GM21825 (cell line): ENCODE data around the gene GLRX5.
"Not testable (repeated sequence)": the region's sequence is repeated elsewhere in the genome, so short reads cannot be mapped to it uniquely, and the experiment has no call there.

Experiments used
- ATAC-seq: cut with Tn5 transposase; IDR thresholded peaks from one replicate; pipeline ENCODE4 v1.9.1; 2021; ENCODE audit warnings: mild to moderate bottlenecking, moderate library complexity; ENCODE audit not compliant: unreplicated experiment

GLRX5 gene

GRCh38 chr14:95498622-95499353 is 36.1 kb upstream of the GLRX5 start:
- ATAC-seq = no peak

DNA sequence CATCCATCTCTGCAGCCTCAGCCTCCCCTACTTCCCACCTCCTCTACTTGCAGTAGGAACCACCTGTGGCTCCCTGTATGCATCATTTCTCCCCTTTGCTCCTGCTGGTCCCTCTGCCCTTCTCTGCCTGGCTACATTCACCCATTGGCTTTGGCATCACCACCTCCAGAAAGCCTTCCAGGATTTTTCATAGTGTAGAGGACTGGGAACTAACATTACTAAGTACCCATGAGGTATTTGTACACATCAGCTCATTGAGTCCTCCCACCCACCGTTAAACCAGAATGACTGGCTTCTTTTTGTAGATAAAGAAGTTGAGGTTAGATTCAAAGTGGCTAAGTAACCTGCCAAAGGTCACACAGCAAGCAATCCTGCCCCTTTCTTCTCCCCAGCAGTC is 35.5 kb upstream of the GLRX5 start:
- ATAC-seq = no peak

DNA sequence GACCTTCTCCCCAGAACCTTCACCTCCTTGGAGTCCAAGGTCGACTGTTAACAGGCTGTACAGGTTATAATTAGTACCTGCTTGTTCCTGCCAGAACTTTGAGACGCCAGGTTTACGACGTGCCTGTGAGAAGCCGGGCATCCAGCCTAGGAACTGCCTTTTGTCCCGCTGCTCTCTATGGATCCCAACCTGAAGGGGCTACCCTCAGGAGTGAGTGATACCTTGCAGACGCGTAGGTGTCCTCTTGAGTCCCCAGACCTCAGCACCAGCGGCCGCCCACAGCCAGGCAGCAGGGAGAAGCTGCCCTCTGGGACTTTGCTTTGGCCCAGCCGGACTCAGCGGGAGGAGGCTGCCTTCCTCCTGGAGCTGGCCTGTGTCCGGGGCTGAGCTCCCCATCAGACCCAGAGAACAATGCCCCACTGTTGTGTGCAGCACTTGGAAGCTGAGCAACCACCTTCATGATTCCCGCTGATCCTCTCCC is 34.6 kb upstream of the GLRX5 start:
- no peak for ATAC-seq

GRCh38 chr14:95500772-95501401 is 34.0 kb upstream of the GLRX5 start:
- ATAC-seq = no peak

DNA sequence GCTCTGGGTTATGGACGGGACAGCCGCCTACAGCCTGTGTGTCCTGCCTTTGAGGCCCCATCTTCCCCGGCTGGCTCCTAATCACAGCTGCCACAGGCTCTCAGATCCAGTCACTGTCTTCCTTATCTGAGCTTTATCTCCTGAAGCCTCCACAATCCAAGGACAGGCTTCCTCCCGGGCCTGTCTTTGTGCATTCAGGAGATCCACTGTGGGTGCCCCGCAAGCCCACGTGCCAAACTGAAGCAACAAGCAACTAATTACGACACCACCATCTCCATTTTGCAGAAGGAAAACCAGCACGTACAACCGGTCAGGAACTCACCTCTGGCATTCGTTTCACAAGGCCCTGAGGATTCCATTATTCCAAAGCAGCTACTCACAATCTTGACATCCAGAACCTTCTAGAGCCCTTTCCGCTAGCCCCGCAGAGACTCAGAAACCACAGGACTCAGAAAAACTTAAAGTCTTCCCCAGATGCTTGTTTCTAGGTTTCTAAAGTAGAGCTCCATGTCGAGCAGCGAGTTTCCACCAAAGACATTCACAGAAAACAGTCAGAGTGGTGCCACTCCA is 32.4 kb upstream of the GLRX5 start:
- no peak for ATAC-seq

GRCh38 chr14:95503365-95504134 is 31.3 kb upstream of the GLRX5 start:
- ATAC-seq = peak; percentile 38

- ATAC-seq = peak; percentile 35
These were observed 30.5 kb upstream of the GLRX5 start for GRCh38 chr14:95504135-95505029.

DNA sequence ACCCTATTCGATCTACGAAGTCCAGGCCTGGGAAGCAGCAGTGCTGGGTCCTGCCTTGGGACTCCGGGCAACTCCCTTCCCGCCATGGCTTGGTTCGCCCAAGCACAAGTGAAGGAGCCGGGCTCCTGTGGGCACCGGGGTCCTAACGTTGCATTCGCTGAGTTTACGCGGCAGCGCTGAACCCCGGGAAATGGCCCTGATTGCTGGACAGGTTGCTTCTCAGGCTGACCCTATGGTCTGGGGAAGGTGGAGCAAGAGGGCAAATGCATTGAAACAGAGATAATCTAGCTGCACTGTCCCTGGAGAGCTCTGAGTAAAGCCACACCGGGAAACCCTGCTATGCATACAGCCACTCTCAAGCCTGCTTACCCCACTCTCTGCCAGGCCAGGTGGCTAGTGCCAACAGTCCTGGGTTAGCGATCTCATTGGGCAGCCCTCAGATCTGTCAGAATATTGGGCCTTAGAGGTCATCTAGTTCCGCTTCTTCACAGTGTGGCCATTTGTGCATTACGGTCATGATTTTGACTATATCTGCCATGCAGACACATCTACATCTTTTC is 29.7 kb upstream of the GLRX5 start:
- no peak for ATAC-seq

GRCh38 chr14:95507174-95507573 is 27.7 kb upstream of the GLRX5 start:
- ATAC-seq = no peak

- ATAC-seq = no peak
These were observed 27.1 kb upstream of the GLRX5 start for GRCh38 chr14:95507701-95508103.

DNA sequence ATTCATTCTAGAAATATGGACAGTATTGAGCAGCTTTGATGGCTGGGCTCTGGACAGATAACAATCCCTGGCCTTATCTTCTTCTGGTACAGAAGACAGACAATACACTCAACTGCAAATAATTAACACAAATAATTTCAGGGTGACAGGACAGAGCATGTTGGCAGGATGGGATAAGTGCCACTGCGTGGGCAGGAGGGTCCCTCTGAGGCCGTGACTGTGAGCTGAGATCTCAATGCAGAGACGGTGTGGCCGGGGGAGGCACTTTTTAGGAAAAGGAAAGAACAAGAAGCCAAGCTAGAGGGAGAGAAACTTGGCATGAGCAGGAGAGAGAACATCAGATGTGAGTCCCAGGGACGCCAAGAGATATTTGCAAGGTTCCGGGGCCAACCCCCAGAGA is 26.5 kb upstream of the GLRX5 start:
- no peak for ATAC-seq

GRCh38 chr14:95509495-95509894 is 25.4 kb upstream of the GLRX5 start:
- no peak for ATAC-seq

GRCh38 chr14:95510344-95510743 is 24.5 kb upstream of the GLRX5 start:
- not testable (repeated sequence) for ATAC-seq

- ATAC-seq = no peak
These were observed 24.0 kb upstream of the GLRX5 start for GRCh38 chr14:95510804-95511203.

DNA sequence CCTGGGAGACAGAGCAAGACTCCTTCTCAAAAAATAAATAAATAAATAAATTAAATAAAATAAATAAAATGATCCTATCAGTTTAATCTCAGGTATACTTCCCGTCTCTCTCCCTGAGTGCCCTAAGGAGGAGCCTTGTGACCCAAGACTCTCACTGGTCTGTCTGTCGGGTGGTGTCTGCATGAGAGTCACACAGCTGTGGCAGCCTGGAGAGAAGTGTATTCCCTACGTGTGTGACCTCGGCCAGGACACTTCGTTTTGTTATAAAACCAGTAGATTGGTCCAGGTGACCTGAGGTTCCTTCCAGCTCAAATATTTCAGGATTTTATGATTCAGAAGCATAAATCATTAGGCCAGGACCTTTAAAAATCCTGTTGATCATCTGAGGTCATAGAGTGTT is 23.2 kb upstream of the GLRX5 start:
- ATAC-seq = no peak

DNA sequence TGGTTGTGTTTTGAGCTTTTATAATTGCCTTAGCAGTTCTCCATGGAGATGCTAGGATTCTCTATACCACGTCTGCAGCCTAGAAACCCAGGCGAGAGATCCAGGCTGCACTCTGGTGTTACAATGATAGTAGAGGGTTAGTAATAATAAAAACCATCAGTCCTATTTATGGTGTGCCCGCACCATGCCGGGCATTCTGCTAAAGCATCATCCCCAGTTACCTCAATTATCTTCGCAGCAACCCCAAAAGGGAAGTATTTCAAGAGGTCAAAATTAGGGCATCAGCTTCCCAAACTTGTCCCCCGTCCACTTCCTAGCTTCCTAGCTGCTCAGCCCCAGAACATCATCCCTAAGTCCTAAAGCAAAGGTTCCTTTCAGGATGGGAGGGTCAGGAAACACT is 21.6 kb upstream of the GLRX5 start:
- no peak for ATAC-seq

- ATAC-seq = no peak
These were observed 20.4 kb upstream of the GLRX5 start for GRCh38 chr14:95514131-95515079.

- no peak for ATAC-seq
These were observed 19.8 kb upstream of the GLRX5 start for GRCh38 chr14:95515080-95515489.
